ENCODE data around the gene TXNDC8.

DNA sequence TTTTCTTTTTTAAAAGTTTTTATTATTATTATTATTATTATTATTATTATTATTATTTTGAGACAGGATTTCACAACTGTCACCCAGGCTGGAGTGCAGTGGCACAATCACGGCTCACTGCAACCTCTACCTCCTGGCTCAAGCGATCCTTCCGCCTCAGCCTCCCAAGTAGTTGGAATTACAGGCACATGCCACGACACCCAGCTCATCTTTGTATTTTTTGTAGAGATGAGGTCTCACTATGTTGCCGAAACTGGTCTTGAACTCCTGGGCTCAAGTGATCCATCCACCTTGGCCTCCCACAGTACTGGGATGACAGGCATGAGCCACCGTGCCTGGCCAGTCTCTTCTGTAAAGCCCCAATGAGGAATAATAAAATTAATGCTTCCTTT, 50.4 kb downstream of the TXNDC8 start:
- TF ChIP-seq, protein P1, sequence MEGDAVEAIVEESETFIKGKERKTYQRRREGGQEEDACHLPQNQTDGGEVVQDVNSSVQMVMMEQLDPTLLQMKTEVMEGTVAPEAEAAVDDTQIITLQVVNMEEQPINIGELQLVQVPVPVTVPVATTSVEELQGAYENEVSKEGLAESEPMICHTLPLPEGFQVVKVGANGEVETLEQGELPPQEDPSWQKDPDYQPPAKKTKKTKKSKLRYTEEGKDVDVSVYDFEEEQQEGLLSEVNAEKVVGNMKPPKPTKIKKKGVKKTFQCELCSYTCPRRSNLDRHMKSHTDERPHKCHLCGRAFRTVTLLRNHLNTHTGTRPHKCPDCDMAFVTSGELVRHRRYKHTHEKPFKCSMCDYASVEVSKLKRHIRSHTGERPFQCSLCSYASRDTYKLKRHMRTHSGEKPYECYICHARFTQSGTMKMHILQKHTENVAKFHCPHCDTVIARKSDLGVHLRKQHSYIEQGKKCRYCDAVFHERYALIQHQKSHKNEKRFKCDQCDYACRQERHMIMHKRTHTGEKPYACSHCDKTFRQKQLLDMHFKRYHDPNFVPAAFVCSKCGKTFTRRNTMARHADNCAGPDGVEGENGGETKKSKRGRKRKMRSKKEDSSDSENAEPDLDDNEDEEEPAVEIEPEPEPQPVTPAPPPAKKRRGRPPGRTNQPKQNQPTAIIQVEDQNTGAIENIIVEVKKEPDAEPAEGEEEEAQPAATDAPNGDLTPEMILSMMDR (IDR thresholded peaks at IDR 0.05), result no peak
- no peak for TF ChIP-seq POLR2A (IDR thresholded peaks at IDR 0.05)
